GM12873 (cell line): Measurements from ENCODE around the gene UBE2E2.

Experiments used
- TF ChIP-seq, protein P1 (sequence below): IDR thresholded peaks from 2 replicates; pipeline ENCODE4 v1.5.1; 2012; ENCODE audit warnings: low read depth, mild to moderate bottlenecking, moderate library complexity, low read length, control low read depth; ENCODE audit not compliant: insufficient read depth; ENCODE audit errors: missing control alignments

UBE2E2 gene

DNA sequence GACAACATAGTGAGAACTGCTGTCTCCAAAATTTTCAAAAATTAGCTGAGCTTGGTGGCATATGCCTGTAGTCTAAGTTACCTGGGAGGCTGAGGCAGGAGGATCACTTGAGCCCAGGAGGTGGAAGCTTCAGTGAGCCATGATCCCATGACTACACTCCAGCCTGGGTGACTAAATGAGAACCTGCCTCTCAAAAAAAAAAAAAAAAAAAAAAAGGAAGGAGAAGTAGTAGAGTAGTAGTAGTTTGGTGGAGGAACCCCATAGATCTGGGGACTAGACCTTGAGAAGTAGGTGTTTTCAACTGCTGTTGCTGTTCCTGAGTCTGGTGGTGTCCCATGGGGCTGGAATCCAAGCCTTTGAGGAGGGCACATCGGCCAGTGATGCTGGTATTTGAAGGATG is 38.4 kb upstream of the UBE2E2 start:
- TF ChIP-seq, protein P1, sequence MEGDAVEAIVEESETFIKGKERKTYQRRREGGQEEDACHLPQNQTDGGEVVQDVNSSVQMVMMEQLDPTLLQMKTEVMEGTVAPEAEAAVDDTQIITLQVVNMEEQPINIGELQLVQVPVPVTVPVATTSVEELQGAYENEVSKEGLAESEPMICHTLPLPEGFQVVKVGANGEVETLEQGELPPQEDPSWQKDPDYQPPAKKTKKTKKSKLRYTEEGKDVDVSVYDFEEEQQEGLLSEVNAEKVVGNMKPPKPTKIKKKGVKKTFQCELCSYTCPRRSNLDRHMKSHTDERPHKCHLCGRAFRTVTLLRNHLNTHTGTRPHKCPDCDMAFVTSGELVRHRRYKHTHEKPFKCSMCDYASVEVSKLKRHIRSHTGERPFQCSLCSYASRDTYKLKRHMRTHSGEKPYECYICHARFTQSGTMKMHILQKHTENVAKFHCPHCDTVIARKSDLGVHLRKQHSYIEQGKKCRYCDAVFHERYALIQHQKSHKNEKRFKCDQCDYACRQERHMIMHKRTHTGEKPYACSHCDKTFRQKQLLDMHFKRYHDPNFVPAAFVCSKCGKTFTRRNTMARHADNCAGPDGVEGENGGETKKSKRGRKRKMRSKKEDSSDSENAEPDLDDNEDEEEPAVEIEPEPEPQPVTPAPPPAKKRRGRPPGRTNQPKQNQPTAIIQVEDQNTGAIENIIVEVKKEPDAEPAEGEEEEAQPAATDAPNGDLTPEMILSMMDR: no peak

DNA sequence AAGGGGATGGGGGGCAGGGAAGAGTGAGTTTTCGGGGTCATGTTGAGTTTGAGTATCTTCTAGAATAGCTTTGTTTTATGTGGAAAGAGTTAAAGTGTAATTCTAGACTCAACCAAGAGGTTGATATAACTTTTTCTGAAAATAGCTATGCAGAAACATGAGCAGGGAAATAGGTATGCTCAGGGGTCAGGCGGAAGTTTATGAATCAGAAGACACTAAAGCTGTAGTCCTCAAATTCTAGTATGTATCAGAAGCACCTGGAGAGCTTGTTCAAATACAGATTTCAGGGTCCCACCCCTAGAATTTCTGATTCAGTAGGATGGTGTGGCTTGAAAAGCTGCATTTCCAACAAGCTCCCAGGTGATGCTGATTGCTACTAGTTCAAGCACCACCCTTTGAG is 37.6 kb upstream of the UBE2E2 start:
- TF ChIP-seq, protein P1: no peak

DNA sequence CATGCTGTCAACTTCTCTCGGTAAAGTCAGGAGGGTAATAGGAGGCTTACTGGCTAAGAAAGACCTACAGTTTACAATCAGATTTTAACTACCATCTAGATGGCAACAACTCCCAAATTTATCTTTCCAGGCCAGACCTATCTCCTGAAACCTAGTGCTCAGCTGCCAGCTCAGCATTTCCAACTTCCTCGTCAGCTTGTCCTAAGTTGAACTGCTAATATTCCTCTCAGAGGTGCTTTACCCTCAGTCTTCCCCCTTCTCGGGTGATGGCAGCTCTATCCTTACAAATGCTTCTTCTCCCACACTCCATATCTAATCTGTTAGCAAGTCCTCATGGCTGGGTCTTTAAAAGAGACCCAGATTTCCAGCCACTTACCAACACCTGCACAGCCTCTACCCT is 36.9 kb upstream of the UBE2E2 start:
- TF ChIP-seq, protein P1: no peak

DNA sequence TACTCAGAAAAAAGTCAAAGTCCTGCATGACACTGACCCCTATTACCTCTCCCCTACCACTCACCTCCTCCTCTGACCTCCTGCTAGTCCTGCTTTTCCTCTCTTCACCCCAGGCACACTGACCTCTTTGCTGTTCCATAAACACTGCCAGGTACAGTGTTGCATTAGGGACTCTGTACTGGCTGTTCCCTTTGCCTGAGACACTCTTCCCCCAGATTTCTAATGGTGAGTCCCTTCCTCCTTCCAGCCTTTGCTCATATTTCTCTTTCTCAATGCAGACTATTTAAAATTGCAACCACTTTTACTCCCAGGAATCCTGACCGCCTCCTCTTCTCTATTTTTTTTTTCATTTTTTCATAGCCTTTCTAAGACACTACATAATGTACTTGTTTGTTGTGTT is 36.3 kb upstream of the UBE2E2 start:
- TF ChIP-seq, protein P1: no peak

DNA sequence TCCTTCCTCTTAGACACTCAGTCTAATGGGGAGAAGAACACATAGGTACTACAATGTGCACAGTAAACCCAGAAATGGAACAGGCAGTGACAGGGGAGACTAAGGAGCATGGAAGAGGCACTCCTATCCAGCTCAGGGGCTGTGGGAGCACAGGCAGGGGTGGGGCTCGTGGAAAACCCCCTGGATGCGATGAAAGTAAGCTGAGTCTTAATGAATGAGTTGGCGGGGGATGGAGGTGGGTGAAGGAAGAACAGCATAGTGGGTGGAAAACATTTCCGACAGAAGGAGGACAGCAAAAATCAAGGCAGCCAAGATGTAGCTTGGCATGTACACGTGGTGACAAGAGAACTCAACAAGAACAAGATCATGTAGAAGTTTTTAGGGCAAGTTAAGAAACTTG is 33.6 kb upstream of the UBE2E2 start:
- TF ChIP-seq, protein P1: no peak

DNA sequence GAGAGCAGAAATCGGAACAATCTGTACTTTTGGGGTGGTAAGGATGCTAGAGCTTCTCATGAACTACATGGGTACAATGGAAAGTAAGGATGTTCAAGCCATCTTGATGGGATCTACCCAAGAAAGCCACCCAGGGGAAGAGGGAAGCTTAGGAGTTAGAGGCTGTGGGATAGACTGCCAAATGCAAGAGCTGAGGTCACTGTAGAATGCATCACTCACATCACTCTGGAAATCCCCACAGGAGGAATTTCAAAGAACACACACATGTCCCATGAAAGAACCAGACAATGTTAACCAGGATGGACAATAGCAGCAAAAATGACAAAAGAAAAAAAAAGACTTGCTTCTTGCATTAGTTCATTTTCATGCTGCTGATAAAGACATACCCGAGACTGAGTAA is 32.8 kb upstream of the UBE2E2 start:
- TF ChIP-seq, protein P1: no peak

DNA sequence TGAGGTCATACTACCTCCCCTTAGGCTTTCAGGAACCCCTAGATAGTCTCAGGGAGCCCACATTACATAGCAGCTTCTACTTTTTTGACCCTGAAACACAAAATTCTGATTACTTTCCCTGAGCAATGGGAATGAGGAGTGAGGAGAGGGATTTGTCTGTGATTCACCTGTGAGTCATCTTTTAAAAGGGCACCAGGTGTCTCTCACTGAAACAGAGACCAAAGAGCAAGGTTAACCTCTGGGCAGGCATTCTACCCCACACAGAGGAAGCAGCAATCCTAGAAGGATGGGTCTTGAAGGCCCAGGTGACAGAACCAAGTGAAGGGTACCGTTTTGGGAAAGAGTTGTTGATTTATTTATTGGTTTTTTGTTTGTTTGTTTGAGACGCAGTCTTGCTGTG is 31.1 kb upstream of the UBE2E2 start:
- TF ChIP-seq, protein P1: no peak

DNA sequence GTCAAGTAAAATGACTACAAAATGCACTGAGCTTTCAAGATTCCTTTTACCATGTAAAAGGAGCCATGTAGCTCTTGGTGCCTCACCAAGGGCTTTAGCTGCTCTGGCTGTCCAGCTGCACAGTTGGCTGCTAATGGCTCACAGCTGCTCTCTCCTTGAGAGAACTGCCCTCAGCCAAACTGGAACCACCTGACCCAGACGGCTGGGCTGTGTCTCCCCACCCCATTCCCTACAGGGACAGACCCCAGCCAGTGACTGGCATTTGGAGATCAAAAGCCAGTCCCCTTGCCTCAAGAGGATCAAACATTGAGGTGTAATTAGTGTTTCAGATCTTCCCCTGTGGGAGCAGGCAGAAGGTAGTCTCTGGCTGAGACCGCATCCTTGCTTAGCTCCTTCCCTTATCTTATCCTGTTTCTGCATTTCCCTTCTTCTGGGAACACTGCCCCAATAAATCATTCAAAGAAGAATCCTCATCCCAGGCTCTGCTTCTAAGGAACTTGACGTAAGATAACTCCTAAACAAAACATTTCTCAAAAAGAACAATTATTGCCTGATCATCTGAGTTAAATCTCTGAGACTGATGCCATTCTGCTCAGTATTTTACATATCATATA is 28.6 kb upstream of the UBE2E2 start:
- TF ChIP-seq, protein P1: no peak
